SU-DHL-6 (cell line): ENCODE measurements around the gene TESPA1.

Experiments
- EZH2phosphoT487 ChIP-seq: fragments of 200-600 bp; sonication (generic), shearing (Covaris generic); conservative IDR thresholded peaks from 2 replicates; pipeline ENCODE4 v1.6.1; 2018; ENCODE audit warnings: mild to moderate bottlenecking, antibody characterized with exemption, low read length, moderate library complexity, mixed read lengths
- TF ChIP-seq, protein P1 (sequence below): fragments of 200-600 bp; sonication (generic); IDR thresholded peaks from one replicate; pipeline ENCODE4 v1.5.1; 2017; ENCODE audit warnings: antibody characterized with exemption, mild to moderate bottlenecking, low read length, moderate library complexity; ENCODE audit not compliant: insufficient read depth, poor library complexity, severe bottlenecking

- TF ChIP-seq, protein P1, sequence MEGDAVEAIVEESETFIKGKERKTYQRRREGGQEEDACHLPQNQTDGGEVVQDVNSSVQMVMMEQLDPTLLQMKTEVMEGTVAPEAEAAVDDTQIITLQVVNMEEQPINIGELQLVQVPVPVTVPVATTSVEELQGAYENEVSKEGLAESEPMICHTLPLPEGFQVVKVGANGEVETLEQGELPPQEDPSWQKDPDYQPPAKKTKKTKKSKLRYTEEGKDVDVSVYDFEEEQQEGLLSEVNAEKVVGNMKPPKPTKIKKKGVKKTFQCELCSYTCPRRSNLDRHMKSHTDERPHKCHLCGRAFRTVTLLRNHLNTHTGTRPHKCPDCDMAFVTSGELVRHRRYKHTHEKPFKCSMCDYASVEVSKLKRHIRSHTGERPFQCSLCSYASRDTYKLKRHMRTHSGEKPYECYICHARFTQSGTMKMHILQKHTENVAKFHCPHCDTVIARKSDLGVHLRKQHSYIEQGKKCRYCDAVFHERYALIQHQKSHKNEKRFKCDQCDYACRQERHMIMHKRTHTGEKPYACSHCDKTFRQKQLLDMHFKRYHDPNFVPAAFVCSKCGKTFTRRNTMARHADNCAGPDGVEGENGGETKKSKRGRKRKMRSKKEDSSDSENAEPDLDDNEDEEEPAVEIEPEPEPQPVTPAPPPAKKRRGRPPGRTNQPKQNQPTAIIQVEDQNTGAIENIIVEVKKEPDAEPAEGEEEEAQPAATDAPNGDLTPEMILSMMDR = no peak
- TF ChIP-seq EZH2phosphoT487 = no peak
Observed at GRCh38 chr12:54933376-54933775, 51.2 kb downstream of the TESPA1 start.
